GM12892 (cell line): ENCODE measurements around the gene RAN.
"Not testable (repeated sequence)": the region's sequence is repeated elsewhere in the genome, so short reads cannot be mapped to it uniquely, and the experiment has no call there.

Experiments used
- DNase-seq: peaks from one replicate; pipeline ENCODE4 v3.0.0; 2011; ENCODE audit not compliant: insufficient read length
- FAIRE-seq: peaks from 2 replicates; lab custom pipeline; 2011; peaks lifted over from hg19 to GRCh38; lab: Jason Lieb, UNC
- POLR2A ChIP-seq: IDR thresholded peaks from 2 replicates; pipeline ENCODE4 v1.6.1; 2011; ENCODE audit warnings: low read depth, low read length, control low read depth
- POLR2AphosphoS5 ChIP-seq: IDR thresholded peaks from 2 replicates; pipeline ENCODE4 v1.6.1; 2011; ENCODE audit warnings: low read depth, low read length, control low read depth
- TAF1 ChIP-seq: IDR thresholded peaks from 2 replicates; pipeline ENCODE4 v1.6.1; 2011; ENCODE audit warnings: low read depth, mild to moderate bottlenecking, control low read depth, low read length, borderline replicate concordance

RAN gene

DNA sequence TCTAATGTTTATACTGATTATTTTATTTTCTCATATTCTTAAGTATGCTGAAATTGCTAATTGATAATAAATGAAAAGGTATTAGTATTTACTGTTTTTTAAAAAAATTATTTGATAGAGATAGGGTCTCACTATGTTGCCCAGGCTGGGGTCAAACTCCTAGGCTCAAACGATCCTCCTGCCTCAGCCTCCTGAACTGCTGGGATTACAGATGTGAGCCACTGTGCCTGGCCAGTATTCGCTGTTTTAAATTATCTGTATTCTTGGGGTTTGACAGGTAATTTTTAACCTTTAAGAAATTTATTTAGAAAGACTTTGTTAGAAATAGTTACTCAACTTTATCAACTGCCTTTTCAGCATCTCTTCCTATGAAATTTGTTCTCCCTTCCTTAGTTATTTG, 32.2 kb downstream of the RAN start:
- DNase-seq (no peak), FAIRE-seq (no peak)
- no peak for TF ChIP-seq TAF1
- TF ChIP-seq POLR2AphosphoS5: no peak
- no peak for TF ChIP-seq POLR2A

DNA sequence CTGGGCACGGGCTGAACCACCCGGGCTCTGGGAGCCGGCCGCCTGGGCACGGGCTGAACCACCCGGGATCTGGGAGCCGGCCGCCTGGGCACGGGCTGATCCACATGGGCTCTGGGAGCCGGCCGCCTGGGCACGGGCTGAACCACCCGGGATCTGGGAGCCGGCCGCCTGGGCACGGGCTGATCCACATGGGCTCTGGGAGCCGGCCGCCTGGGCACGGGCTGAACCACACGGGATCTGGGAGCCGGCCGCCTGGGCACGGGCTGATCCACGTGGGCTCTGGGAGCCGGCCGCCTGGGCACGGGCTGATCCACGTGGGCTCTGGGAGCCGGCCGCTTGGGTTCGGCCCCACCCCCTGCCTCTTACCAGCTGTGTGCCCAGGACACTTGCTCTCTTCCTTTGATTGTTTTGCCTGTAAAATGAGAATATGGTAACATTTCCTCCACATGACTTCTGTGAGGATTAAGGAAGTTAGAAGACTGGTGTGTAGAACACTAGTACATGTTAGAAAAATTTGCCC, 33.1 kb downstream of the RAN start:
- DNase-seq, FAIRE-seq: not testable (repeated sequence)

DNA sequence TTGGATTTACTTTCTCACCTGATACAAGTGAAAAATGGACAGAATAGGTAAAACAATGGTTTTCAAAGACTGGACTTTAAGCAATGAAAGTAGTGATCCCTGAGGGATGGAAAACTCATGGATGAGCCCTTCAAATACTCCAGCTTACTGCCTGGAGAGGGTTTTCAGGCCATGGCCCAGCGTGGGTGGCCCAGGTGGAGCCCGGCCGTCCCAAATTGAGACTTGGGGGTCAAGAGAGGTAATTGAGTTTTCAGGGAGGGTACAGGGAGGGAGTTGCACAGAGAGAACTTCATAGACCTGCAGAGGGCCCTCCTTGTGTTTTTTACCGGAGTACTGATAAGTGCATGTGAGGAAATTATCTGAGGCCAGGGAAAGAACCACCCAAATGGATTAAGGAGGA, 37.2 kb downstream of the RAN start:
- TF ChIP-seq POLR2AphosphoS5: no peak
- no peak for TF ChIP-seq TAF1
- no peak for TF ChIP-seq POLR2A
- FAIRE-seq (no peak), DNase-seq (no peak)

DNA sequence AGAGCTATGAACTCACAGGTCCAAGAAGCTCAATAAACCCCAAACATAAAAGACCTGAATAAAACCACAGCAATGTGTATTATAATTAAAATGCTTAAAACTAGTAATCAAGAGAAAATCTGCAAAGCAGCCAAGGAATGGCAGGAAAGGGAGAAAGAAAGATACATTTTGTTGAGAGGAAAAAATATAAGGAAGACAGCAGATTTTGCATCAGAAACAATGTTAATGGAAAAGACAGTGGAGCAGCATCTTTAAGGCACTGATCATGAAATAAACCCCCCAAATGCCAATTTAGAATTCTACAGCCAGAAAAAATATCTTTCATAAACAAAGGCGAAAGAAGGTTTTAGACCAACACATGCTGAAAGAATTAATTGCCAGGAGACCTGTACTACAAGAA, 39.3 kb downstream of the RAN start:
- no peak for TF ChIP-seq POLR2AphosphoS5
- FAIRE-seq (no peak), DNase-seq (no peak)

DNA sequence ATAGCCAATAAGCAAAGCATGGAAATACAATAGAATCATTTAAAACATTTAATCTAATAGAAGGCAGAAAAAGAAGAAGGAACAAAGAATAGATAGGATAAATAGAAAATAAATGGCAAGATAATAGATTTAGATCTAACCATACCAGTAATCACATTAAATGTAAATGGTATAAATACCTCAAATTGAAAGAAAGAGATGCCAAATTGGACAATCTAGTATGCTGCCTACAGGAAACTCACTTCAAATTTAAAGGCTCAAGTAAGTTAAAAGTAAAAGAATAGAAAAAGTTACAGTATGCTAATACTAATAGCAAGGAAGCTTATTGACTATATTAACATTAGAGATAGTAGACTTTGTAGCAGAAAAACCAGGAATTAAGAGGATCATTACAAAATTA, 40.1 kb downstream of the RAN start:
- FAIRE-seq (no peak), DNase-seq (no peak)
- TF ChIP-seq POLR2AphosphoS5 (no peak), TAF1 (no peak), POLR2A (no peak)

DNA sequence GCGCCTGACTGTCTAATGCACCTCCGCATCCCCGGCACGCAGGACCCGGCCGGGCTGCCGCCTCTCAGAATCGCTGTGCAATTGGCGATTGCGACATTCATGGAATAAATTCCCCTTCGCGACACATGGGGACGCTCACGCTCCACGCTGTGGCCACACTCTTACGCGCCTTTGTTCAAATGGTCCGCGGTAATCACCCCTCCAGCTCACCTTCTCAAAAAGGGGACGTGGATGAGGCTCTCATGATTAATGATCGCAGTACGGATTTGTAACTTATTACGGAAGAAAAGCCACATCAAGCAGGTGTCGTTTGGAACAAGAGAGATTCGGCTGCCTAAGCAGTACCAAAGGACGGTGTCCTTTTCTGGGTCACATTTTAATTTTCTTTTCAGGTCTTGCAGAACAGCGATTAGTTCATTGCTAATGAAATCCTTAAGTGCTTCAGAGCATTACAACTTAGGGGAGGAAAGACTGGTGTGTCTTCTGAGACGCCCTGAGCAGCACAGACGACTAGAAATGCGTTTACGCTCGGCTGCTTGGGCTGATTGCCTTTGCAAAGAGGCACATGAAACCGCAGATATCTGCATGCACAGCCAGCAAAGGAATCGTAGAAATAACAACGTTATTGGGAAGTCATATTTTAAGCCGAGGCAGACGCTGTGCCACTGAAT, 44.5 kb downstream of the RAN start:
- DNase-seq: peak; percentile 48
- no peak for TF ChIP-seq TAF1
- no peak for TF ChIP-seq POLR2AphosphoS5
- no peak for TF ChIP-seq POLR2A
- no peak for FAIRE-seq

DNA sequence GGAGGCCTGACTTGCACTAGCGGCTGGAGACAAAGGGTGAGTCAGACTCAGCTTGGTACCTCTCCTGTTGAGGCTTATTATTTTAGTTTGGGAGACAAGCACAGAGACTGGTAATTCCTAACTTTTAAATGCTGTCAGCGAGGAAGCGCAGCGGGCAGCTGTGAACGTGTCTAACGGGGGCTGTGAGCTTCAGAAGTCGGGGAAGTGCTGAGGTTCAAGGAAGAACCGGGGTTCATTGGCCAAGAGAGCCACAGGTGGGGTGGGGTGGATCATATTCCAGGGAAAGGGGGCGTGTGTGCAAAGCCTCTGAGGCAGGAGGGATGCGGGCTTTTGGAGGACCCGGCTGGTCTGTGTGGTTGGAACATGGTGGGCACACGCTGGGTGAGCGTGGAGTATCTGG, 45.7 kb downstream of the RAN start:
- DNase-seq: no peak
- no peak for FAIRE-seq
- no peak for TF ChIP-seq POLR2AphosphoS5
- TF ChIP-seq POLR2A: no peak
- no peak for TF ChIP-seq TAF1

DNA sequence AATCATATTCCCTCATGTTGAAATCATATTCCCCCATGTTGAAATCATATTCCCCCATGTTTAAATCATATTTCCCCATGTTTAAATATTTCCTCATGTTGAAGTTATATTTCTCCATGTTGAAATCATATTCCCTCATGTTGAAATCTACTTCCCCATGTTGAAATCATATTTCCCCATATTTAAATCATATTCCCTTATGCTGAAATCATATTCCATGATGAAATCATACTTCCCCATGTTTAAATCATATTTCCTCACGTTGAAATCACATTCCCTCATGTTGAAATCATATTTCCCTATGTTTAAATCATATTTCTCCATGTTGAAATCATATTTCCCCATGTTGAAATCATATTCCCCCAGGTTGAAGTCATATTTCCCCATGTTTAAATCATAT, 47.2 kb downstream of the RAN start:
- no peak for FAIRE-seq
- no peak for TF ChIP-seq TAF1
- TF ChIP-seq POLR2AphosphoS5: no peak
- no peak for TF ChIP-seq POLR2A
- no peak for DNase-seq

DNA sequence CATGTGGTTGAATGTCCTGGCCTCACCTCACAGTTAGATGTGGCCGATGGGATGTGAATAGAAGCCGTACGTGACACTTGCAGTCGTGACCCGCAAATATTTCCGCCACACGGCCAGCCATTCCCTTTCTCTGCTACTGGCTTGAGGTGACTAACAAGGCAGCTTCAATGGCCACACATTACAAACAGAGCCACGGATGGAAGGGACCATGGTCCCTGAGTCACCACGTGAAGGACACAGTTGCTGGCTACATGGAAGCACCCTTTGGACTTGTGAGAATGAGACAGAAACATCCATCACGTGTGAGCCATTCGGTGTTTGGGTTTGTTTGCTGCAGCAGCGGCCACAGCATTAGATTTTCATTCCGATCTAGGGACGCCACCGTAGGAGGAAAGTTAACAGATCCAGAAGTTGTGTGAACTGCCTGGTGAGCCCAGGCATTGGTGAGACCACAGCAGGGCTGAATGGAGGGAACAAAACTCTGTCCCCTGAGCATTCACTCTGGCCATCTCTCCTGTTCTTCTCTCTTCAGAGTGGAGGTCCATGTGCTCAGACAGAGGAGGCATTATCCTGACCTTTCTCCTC, 48.3 kb downstream of the RAN start:
- no peak for TF ChIP-seq TAF1
- no peak for TF ChIP-seq POLR2AphosphoS5
- no peak for TF ChIP-seq POLR2A
- no peak for FAIRE-seq
- DNase-seq: no peak

DNA sequence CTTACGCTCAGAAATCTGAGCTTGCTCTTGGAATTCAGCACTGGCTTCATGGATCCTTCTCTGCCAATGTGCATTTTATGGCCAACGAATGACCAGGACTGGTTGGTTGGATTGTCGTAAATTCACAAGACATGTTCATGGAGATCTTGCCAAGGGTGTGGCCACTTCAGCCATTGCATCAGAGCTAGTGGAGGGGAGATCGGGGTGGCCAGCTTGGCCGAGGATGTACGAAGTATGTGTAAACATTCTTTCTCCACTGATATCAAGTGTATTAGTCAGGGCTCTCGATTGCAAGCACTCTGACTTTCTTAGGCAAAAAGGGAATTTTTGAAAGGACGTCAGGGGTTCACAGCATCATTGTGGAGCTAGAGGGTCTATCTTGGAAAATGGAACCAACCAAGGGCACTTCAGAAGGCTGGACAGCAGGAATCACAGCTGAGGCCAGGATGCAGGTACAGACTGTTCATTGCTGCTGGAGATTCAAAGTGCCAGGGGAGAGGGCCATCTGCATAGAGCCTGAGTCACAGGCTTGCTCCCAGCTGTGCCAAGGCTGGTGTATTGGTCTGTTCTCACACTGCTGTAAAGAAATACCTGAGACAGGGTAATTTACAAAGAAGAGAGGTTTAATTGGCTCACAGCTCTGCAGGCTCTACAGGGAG, 49.0 kb downstream of the RAN start:
- TF ChIP-seq POLR2A (no peak), POLR2AphosphoS5 (no peak), TAF1 (no peak)
- no peak for DNase-seq
- FAIRE-seq: no peak

DNA sequence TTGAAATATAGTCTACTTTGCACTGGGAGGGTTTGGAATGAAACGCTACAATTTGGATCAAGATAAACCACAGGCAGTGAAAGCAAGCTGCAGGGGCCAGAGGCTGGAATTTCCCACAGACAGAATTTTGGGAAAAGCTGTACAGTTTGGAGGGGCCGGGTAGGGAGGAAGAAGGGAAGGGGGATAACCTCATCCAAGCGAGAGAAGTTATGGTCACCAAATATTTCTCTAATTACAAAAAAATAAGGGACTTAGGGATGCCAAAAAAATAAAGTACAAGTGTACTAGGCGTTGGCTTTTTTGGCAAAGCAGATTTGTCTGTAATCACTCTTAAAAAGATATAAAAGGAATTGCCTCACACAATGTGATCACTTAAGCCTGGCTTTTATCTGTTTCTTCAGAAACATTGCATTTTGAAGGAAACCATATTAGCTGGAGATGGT, 50.7 kb downstream of the RAN start:
- FAIRE-seq (no peak), DNase-seq (no peak)
- TF ChIP-seq TAF1: no peak
- TF ChIP-seq POLR2AphosphoS5: no peak
- no peak for TF ChIP-seq POLR2A

DNA sequence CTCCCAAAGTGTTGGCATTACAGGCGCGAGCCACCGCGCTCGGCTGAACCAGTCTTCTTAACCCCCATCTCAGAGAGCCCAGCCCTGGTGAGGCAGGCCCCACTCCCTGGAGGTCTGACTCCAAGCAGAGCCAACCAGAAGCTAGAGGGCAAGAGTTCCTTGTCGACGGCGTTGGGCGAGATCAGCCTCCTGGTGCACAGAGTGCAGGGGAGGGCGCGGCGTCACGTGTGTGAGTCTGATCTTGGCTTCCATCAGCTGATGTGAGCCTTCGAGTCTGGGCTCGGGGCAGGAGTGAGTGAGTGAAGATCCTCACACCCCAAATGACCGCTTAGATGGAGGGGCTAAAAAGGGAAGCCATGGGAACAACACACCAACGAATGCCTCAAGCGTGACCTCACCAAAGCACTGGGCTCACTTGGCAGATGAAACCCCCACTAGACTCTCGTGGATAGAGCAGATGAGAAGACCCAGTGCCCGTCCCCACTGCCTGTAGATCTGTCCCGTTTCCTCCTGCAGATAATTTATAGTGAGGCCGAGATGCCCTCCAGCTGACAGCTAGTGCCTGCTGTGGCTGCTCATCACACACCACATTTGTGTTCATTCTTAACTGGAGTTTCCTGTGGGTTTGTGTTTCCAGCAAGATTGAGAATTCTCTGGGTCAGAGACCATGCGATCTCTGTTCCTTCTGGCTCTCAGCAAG, 53.2 kb downstream of the RAN start:
- FAIRE-seq (no peak), DNase-seq (no peak)
- TF ChIP-seq POLR2AphosphoS5 (no peak), TAF1 (no peak), POLR2A (no peak)
